Measurements from ENCODE around the gene DNAH7.

DNAH7 gene

GRCh38 chr2:195902857-195903256 lies 165.8 kb downstream of the DNAH7 start:
- DNase-seq: no peak
- intact Hi-C loops (cut with DNase I): no loop called here

- intact Hi-C loops (cut with DNase I): no loop called here
- DNase-seq: no peak
Measured at GRCh38 chr2:195899226-195899625, 169.4 kb downstream of the DNAH7 start.

- peak; percentile 21 to 81 (median 62) for DNase-seq
- intact Hi-C loops (cut with DNase I): no loop called here
Measured at GRCh38 chr2:195898505-195899191, 170.0 kb downstream of the DNAH7 start.

- intact Hi-C loops (cut with DNase I): no loop called here
- DNase-seq: peak in 36 of 42 donors; percentile 6 to 86 (median 48)
Measured at GRCh38 chr2:195891081-195891480, 177.6 kb downstream of the DNAH7 start.

GRCh38 chr2:195879153-195879552 lies 189.5 kb downstream of the DNAH7 start:
- intact Hi-C loops (cut with DNase I): no loop called here
- no peak for DNase-seq

GRCh38 chr2:195871326-195871725 lies 197.3 kb downstream of the DNAH7 start:
- DNase-seq: no peak
- intact Hi-C loops (cut with DNase I): no loop called here

GRCh38 chr2:195864316-195864715 lies 204.3 kb downstream of the DNAH7 start:
- intact Hi-C loops (cut with DNase I): no loop called here
- DNase-seq: no peak

GRCh38 chr2:195863564-195863963 lies 205.1 kb downstream of the DNAH7 start:
- DNase-seq: no peak
- intact Hi-C loops (cut with DNase I): no loop called here

GRCh38 chr2:195863121-195863520 lies 205.5 kb downstream of the DNAH7 start:
- DNase-seq: no peak
- intact Hi-C loops (cut with DNase I): no loop called here

- intact Hi-C loops (cut with DNase I): no loop called here
- DNase-seq: peak in 2 of 42 donors; percentile 6 to 13
Measured at GRCh38 chr2:195861821-195862220, 206.8 kb downstream of the DNAH7 start.

- intact Hi-C loops (cut with DNase I): no loop called here
- no peak for DNase-seq
Measured at GRCh38 chr2:195859513-195859912, 209.1 kb downstream of the DNAH7 start.

- intact Hi-C loops (cut with DNase I): no loop called here
- no peak for DNase-seq
Measured at GRCh38 chr2:195857132-195857531, 211.5 kb downstream of the DNAH7 start.

- no peak for DNase-seq
- intact Hi-C loops (cut with DNase I): no loop called here
Measured at GRCh38 chr2:195850764-195851163, 217.9 kb downstream of the DNAH7 start.

GRCh38 chr2:195848119-195848899 lies 220.3 kb downstream of the DNAH7 start:
- DNase-seq: no peak
- intact Hi-C loops (cut with DNase I): no loop called here

GRCh38 chr2:195842932-195843331 lies 225.7 kb downstream of the DNAH7 start:
- no peak for DNase-seq
- intact Hi-C loops (cut with DNase I): no loop called here

- DNase-seq: peak in 1 of 42 donors; percentile 17
- intact Hi-C loops (cut with DNase I): no loop called here
Measured at GRCh38 chr2:195838002-195838401, 230.6 kb downstream of the DNAH7 start.

GRCh38 chr2:195836002-195836401 lies 232.6 kb downstream of the DNAH7 start:
- intact Hi-C loops (cut with DNase I): no loop called here
- DNase-seq: no peak

- DNase-seq: no peak
Measured at GRCh38 chr2:195834836-195835235, 233.8 kb downstream of the DNAH7 start.

GRCh38 chr2:195830968-195831950 lies 237.4 kb downstream of the DNAH7 start:
- intact Hi-C loops (cut with DNase I): no loop called here
- DNase-seq: no peak

More at GRCh38 chr2:195834836-195835235, 233.8 kb downstream of the DNAH7 start:
- intact Hi-C loops (cut with DNase I): no loop called here
